OCI-LY1 (cell line): Measurements from ENCODE around the gene LSM4.

Experiments used
- EZH2 ChIP-seq: fragments of 200-600 bp; sonication (generic), shearing (Covaris generic); IDR thresholded peaks from 2 replicates; pipeline ENCODE4 v1.8.0; 2017; ENCODE audit warnings: borderline replicate concordance, mixed run types, mild to moderate bottlenecking, antibody characterized with exemption, low read length, moderate library complexity, mixed read lengths
- TF ChIP-seq, protein P1 (sequence below): fragments of 200-600 bp; sonication (generic), shearing (Covaris generic); IDR thresholded peaks from 2 replicates; pipeline ENCODE4 v1.5.1; 2017; ENCODE audit warnings: mild to moderate bottlenecking, antibody characterized with exemption, low read length, moderate library complexity, mixed read lengths

DNA sequence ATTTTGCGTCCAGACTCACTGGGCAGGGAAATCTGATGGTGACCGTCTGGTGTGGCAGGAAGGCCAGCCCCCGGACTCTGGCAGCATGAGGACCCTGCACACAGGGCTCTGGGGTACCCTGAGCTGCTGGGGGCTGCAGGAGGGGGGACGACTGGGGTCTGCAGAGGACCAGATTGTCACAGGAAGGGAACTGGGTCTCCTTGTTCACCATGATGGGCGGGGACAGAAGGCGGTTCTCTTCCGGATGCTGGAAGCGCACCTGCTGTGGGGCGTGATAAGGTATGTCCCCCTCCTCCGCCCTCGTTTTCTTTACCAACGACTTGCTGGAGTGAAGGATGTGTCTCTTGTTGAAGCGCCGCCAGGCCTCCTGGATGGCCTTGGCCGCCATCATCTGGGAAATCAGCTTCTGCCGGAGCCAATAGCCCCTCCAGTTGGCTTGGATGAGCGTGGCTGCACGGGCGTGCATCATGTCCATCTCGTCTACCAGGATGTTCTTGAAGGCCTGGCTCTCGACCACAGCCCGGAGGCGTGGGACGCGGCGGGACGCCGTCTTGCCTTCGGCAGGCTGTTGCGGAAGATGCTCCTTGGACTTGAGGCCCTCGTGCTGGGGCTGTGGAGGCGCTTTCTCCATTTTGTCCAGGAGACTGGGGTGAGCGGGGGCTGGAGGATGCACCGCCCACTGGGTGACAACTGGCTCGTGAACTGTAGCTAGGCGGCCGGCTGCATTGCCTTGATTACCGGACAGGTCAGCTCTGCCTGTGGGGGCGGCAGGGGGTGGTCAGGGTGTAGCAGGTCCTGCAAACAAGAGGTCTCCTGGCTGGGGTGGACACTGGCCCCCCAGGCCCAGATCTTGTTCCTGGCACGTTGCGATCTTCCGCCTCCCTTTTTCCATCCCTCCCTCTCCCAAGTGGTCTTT, 55.8 kb downstream of the LSM4 start:
- TF ChIP-seq, protein P1, sequence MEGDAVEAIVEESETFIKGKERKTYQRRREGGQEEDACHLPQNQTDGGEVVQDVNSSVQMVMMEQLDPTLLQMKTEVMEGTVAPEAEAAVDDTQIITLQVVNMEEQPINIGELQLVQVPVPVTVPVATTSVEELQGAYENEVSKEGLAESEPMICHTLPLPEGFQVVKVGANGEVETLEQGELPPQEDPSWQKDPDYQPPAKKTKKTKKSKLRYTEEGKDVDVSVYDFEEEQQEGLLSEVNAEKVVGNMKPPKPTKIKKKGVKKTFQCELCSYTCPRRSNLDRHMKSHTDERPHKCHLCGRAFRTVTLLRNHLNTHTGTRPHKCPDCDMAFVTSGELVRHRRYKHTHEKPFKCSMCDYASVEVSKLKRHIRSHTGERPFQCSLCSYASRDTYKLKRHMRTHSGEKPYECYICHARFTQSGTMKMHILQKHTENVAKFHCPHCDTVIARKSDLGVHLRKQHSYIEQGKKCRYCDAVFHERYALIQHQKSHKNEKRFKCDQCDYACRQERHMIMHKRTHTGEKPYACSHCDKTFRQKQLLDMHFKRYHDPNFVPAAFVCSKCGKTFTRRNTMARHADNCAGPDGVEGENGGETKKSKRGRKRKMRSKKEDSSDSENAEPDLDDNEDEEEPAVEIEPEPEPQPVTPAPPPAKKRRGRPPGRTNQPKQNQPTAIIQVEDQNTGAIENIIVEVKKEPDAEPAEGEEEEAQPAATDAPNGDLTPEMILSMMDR: no peak
- no peak for TF ChIP-seq EZH2
